NCI-H82 treated with DMSO at 0.1 percent for 48 hours (cell line): ENCODE data around the gene RNFT2.

Experiments
- DNase-seq: peaks from one replicate; lab custom pipeline; 2025; ENCODE audit not compliant: unreplicated experiment; lab: John Stamatoyannopoulos, UW

The RNFT2 gene

DNA sequence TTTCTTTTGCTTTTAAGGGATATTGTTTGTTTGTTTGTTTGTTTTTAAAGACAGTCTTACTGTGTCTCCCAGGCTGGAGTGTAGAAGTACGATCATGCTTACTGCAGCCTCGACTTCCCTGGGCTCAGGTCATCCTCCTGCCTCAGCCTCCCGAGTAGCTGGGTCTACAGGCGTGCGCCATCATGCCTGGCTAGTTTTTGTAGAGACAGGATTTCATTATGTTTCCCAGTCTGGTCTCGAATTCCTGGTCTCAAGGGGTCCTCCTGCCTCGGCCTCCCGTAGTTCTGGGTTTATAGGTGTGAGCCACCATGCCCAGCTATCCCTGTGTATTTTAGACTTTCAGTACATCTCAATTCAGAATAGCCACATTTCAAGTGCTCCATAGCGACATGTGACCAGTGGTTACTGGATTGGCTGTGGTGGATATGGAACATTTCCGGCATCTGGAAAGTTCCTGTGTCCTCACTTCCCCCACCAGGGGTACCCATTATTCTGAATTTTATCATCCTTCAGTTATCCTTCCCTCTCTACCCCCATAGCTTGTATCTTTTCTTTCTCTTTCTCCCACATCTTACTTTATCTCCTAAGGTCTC, 82.0 kb downstream of the RNFT2 start:
- no peak for DNase-seq

GRCh38 chr12:116821291-116821690, 83.2 kb downstream of the RNFT2 start:
- no peak for DNase-seq

- DNase-seq = no peak
These were observed 89.3 kb downstream of the RNFT2 start for GRCh38 chr12:116827432-116827831.

DNA sequence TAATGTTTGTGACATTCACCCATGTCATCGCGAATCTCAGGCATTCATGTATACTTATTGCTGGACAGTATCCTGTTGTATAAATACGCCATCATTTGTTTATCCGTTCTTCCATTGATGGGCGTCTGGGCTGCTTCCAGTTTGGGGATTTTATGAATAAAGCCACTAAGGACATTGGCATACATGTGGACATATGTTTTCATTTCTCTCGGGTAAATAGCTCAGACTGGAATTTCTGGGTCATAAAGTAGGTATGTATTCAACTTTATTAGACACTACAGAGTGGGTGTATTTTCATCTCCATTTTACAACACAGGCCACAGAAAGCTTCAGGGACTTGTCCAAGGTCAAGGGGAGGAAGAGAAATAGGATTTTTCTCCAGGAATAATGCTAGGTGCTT, 94.2 kb downstream of the RNFT2 start:
- DNase-seq = no peak

DNA sequence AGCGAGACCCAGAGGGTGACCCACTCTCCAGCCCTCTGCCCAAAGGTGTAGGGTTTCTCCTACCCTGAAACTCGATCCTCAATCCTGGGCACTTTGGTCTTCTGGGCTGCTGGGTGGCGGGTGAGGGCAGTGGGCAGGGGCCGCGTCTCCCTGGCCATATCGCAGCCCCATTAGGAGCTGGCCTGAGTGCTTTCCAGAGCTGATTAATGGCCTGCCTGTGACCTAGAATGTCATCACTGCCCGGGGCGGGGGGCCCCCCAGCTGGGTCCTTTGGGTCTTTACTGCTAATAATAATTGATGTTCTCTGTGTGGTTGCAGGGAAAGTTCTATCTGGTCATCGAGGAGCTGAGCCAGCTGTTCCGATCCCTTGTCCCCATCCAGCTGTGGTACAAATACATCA, 95.4 kb downstream of the RNFT2 start:
- DNase-seq = no peak

DNA sequence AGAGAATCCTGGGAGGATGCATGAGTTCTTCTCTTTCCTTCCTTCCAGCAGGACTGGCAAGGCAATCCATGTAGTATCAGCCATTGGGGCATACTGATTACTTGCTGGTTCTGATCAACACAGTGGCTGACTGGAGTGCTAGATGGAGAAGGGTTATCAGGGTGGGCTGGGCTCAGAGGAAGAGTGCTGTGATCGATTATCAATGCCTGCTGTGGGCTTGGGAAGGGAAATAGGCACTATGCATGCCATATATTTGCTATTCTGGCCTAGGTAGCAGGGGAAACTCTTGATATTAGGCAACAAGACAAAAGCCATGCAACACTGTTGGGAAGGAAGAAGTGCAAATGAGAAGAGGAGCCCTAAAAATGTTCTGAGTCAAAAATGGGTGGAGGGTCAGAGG, 97.4 kb downstream of the RNFT2 start:
- no peak for DNase-seq

DNA sequence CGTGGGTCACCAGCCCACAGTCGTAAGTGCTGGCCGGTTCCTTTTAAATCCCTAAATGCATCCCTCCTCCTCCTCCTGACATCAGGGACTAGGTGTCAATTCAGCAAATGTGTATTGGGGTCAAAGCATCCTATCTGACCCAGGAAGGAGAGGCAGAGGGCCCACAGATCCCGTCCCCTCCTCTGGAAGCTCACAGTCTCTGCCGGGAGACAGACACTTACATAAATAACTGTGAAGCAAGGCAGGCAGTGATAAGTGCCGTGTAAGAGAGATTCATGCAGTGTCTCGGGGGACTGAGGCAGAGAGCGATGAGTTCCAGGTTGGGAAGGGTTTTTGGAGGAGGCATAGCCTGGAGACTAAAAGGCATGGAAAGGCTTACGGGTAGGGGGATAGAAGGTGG, 99.0 kb downstream of the RNFT2 start:
- no peak for DNase-seq

DNA sequence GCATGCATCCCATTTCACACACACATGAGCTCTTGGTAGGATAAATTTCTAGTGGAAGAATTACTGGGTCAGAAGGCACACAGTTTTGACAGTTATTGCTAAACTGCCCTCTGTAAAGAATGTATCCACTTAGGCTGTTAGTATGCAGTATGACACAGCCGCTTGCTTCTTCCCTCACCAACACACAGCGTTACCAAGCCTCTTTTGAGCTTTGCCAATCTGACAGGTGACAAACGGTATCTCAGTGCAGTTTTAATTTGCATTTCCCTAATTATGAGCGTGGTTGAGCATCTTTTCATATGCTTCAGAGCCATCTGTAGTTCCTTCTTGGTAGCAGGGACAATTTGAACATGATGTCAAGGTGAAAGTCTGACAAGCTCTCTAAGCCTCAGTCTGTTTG, 100.2 kb downstream of the RNFT2 start:
- DNase-seq = no peak

- DNase-seq = no peak
These were observed 101.2 kb downstream of the RNFT2 start for GRCh38 chr12:116839287-116839830.

- DNase-seq = no peak
These were observed 105.0 kb downstream of the RNFT2 start for GRCh38 chr12:116843085-116843484.

- no peak for DNase-seq
These were observed 111.1 kb downstream of the RNFT2 start for GRCh38 chr12:116849216-116849615.

- no peak for DNase-seq
These were observed 114.2 kb downstream of the RNFT2 start for GRCh38 chr12:116852303-116852702.

DNA sequence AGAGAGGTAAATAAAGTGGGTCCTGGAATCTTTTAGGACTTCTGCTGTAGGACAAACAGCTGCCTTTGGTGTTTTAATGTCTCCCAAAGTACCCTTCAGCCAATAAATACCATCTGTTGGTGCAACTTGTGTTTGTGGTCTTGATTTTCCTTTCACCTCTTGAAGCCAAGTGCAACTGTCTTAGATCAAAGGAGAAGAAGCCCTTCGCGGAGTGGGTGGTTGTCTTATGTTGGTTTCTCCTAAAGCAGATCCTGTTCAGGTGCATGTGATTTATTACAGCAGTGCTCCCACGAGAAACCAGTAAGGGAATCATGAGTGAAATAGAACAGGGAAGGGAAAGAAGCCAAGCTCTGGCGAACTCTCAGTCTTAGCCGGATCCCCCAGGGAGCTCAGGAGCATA, 115.4 kb downstream of the RNFT2 start:
- no peak for DNase-seq

DNA sequence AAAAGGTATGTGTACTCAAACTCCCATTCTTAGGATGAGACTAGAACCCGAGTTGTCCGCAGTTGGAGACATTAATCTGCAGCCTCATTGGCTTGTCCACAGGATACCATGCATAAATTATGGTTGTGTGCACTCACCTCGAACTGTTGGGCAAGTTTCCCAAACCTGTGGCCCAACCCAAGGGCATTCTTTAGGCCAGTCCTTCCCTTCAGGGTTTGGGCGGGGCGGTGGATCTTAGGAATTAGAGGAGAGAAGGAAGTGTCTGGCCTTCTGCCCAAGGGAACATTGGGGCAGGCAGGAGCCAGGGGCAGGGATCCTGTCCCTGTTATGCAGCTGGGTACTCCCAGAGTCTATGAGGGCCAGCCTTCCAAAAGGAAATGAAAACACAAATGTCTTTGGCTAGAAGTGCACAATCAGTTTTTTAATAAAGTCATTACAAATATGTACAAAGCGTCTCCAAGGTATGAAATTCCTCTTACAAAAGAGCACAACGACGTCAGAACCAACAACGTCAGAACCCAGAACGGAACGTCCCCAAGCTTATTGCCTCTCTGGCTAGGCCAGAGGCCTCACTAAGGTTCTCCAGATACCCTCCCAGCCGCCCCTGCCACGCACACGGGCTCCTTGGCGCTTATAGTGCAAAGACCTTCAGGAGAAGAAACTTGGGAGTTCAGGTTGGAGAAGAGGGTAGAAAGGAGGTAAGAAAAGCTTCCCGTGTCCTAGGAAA, 117.8 kb downstream of the RNFT2 start:
- no peak for DNase-seq

GRCh38 chr12:116856729-116857128, 118.6 kb downstream of the RNFT2 start:
- DNase-seq = no peak

DNA sequence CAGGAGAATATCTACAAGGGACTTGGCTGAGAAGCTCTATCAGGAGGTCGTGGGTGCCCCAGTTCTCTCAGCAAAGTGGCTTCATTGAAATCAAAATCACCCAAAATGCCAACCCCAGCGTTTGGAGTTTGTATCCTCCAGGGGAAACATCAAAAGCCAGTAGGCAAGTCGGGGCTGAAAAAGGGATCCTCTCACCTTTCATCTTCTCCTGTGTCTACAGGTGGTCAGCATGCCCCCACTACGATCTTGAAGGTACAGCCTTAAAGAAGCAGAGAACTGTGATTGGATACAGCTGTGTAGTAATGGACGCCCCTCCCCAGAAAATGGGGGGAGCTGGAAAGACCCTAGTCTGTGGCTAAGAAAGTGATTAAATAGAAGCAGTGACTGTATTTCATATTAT, 121.0 kb downstream of the RNFT2 start:
- DNase-seq = no peak

DNA sequence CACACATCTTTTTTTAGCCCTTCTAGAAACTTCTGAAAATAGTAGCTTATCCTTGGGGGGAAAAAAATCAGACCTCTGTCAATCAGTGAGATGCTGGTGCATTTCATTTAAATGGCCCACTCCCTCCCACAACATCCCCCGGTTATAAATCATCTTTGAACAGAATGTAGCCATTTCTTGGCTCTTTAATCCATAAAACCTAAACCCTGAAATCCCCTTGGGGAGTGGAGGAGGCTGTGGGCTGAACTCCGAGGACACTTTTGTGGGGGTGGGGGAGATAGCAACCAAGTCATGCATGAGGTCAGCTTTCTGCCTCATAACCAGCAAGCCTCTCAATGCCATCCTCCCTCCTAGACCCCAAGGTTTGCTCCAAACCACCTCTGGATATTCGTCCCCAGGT, 122.1 kb downstream of the RNFT2 start:
- no peak for DNase-seq

DNA sequence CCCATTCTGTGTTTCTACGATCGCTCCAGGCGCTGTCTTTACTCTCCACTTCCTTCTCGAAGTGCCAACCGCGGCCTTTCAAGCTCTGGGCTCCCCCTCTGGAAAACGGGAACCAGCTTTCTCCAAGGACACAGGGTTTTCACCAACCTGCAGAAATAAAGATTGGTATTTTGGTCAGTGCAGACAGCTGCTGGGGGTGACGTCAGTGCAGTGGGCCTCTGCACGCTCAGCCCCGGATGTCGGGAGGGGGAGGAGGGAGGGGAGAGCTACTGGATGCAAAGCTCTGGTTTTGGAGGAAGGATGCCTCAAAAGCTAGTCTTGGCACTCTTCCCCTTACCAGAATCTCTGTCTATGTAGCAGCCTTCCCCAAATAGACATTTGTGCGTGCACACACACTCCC, 123.2 kb downstream of the RNFT2 start:
- no peak for DNase-seq

GRCh38 chr12:116862167-116862566, 124.1 kb downstream of the RNFT2 start:
- DNase-seq = no peak

DNA sequence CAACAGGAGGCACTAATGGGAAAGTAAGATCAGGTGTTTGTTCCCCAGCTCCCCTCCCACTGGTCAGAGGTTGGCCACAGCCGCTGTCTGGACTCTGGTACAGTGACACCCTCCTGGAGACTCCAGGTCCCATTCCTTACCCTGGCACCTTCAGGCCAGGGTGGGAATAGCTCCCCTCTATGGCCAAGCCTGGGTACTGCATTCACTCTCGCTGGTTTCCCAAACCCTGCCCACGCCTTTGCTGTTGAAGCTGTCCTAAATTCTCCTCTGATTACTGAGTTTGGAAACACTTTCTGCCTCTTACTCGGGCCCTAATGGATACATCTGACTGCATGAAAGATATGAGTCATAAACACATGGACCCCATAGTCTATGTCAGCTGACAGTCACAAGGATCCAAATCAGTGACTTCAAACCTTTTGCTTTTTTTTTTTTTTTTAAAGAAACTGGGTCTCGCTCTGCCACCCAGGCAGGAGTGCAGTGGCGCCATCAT, 125.2 kb downstream of the RNFT2 start:
- no peak for DNase-seq

DNA sequence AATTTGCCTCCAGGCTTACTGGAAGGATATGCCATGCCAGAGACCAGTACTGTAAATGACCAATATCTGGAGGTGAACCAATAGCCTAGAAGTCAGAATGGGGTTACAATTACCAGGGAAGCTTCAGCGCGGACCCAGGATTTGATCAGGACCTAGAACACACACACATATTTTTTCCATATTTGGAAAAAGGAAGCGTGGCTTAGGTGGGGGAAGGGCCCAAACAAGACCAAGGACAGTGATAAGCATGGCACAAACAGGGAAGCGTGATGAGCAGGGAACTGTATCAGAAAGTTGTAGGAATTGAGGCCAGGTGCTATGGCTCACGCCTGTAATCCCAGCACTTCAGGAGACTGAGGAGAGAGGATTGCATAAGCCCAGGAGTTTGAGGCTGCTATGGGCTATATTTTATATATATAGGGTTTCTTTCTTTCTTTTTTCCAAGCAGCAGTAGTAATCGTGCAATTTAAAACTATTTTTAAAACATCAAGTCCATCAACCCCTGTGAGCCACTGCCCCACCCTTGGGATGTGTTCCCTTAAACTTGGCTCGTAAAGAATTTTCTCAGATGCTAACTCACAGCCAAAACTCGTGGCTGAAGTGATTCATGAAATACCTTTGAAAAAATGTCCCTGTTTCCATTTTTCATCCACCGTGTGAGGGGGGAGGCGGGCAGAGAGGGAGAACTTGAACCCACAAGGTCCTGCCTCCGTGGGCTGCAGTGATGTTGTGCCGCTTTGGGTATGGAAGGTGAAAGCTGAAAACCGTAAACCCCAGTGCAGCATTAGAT, 126.5 kb downstream of the RNFT2 start:
- no peak for DNase-seq

- DNase-seq = no peak
These were observed 129.4 kb downstream of the RNFT2 start for GRCh38 chr12:116867523-116867922.
